PFSK-1 (cell line): ENCODE results near the gene TMED4.

Experiments used
- FOXP2 ChIP-seq: optimal IDR thresholded peaks from 2 replicates; pipeline ENCODE3; 2011; ENCODE audit warnings: borderline replicate concordance, control low read depth, inconsistent platforms; ENCODE audit not compliant: insufficient read depth; ENCODE audit errors: extremely low read length, extremely low read depth
- POLR2AphosphoS5 ChIP-seq: IDR thresholded peaks from 2 replicates; pipeline ENCODE4 v1.6.1; 2012; ENCODE audit warnings: low read depth, mild to moderate bottlenecking, control low read depth, low read length, moderate library complexity
- SIN3A ChIP-seq: IDR thresholded peaks from 2 replicates; pipeline ENCODE4 v1.6.1; 2012; ENCODE audit warnings: mild to moderate bottlenecking, low read length, moderate library complexity, borderline replicate concordance; ENCODE audit not compliant: insufficient read depth
- TAF1 ChIP-seq: IDR thresholded peaks from 2 replicates; pipeline ENCODE4 v1.6.1; 2012; ENCODE audit warnings: low read length, control low read depth, borderline replicate concordance; ENCODE audit not compliant: insufficient read depth
- TF ChIP-seq, protein P1 (sequence below), 2 experiments: IDR thresholded peaks; 2 replicates each; pipeline versions ENCODE4 v1.6.1 to v1.8.0; 2011 to 2012; ENCODE audit warnings: low read depth in 2 of 2, low read length in 2 of 2, control low read depth in 1 of 2, inconsistent platforms in 1 of 2, mild to moderate bottlenecking in 1 of 2, moderate library complexity in 1 of 2; ENCODE audit not compliant: insufficient read depth in 1 of 2

The TMED4 gene

GRCh38 chr7:44541876-44542610, 40.0 kb downstream of the TMED4 start:
- TF ChIP-seq POLR2AphosphoS5 (no peak), FOXP2 (no peak), TAF1 (no peak), SIN3A (no peak)
- TF ChIP-seq, protein P1, sequence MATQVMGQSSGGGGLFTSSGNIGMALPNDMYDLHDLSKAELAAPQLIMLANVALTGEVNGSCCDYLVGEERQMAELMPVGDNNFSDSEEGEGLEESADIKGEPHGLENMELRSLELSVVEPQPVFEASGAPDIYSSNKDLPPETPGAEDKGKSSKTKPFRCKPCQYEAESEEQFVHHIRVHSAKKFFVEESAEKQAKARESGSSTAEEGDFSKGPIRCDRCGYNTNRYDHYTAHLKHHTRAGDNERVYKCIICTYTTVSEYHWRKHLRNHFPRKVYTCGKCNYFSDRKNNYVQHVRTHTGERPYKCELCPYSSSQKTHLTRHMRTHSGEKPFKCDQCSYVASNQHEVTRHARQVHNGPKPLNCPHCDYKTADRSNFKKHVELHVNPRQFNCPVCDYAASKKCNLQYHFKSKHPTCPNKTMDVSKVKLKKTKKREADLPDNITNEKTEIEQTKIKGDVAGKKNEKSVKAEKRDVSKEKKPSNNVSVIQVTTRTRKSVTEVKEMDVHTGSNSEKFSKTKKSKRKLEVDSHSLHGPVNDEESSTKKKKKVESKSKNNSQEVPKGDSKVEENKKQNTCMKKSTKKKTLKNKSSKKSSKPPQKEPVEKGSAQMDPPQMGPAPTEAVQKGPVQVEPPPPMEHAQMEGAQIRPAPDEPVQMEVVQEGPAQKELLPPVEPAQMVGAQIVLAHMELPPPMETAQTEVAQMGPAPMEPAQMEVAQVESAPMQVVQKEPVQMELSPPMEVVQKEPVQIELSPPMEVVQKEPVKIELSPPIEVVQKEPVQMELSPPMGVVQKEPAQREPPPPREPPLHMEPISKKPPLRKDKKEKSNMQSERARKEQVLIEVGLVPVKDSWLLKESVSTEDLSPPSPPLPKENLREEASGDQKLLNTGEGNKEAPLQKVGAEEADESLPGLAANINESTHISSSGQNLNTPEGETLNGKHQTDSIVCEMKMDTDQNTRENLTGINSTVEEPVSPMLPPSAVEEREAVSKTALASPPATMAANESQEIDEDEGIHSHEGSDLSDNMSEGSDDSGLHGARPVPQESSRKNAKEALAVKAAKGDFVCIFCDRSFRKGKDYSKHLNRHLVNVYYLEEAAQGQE (IDR thresholded peaks at IDR 0.05; ENCODE audit: insufficient read depth in 1 of 2, low read depth in 2 of 2, low read length in 2 of 2) = no peak

GRCh38 chr7:44541028-44541869, 40.8 kb downstream of the TMED4 start, which contains the start of gene NPC1L1:
TSS of gene NPC1L1 (minus strand) at chr7:44541330. CDS start at chr7:44541259, 71 bp downstream.
- no peak for TF ChIP-seq TAF1
- TF ChIP-seq, protein P1 (IDR thresholded peaks at IDR 0.05; ENCODE audit: insufficient read depth in 1 of 2, low read depth in 2 of 2, low read length in 2 of 2) = no peak
- no peak for TF ChIP-seq POLR2AphosphoS5
- no peak for TF ChIP-seq FOXP2
- no peak for TF ChIP-seq SIN3A

- TF ChIP-seq SIN3A (no peak), POLR2AphosphoS5 (no peak), TAF1 (no peak), FOXP2 (no peak)
- TF ChIP-seq, protein P1 (IDR thresholded peaks at IDR 0.05; ENCODE audit: insufficient read depth in 1 of 2, low read depth in 2 of 2, low read length in 2 of 2) = no peak
Measured at GRCh38 chr7:44540592-44541027, 41.4 kb downstream of the TMED4 start.

GRCh38 chr7:44539669-44540506, 42.1 kb downstream of the TMED4 start:
- TF ChIP-seq, protein P1 (IDR thresholded peaks at IDR 0.05; ENCODE audit: insufficient read depth in 1 of 2, low read depth in 2 of 2, low read length in 2 of 2) = no peak
- TF ChIP-seq SIN3A = no peak
- no peak for TF ChIP-seq FOXP2
